IMR-90 (cell line): ENCODE results near the gene MMD2. TPM values are rescaled to one million over a fixed set of nuclear protein-coding genes. Genes with fewer than 3 reads are reported as not detected.

Experiments
- ATAC-seq: fragments of 200-7000 bp; cut with Tn5 transposase; 2 replicates; pipeline ENCODE4 v1.9.1; 2020; ENCODE audit warnings: low read depth, mild to moderate bottlenecking, moderate library complexity
- BruUV-seq: library from RNA; stranded (reverse); fragments of 400-500 nt; replicated peaks from 2 replicates; lab custom pipeline; 2021; lab: Mats Ljungman, UMichigan
- CTCF ChIA-PET: fragments of 300-600 bp; formaldehyde crosslinking; extraction: SDS; loops from one replicate; lab custom pipeline; 2021; ENCODE audit warnings: antibody characterized with exemption; lab: Yijun Ruan, JAX
- POLR2A ChIA-PET: fragments of 300-600 bp; sonication (Branson Sonifier 250); formaldehyde crosslinking; loops from one replicate; lab custom pipeline; 2022; ENCODE audit warnings: antibody characterized with exemption; ENCODE audit not compliant: unreplicated experiment; lab: Charles Lee
- DNase-seq: peaks from one replicate; pipeline ENCODE4 v3.0.0; 2013
- H2AFZ ChIP-seq: replicated peaks from 2 replicates; pipeline ENCODE3; 2013; ENCODE audit warnings: low read length, mild to moderate bottlenecking; ENCODE audit not compliant: poor library complexity
- H2AK5ac ChIP-seq: 2 replicates; pipeline ENCODE4 v1.6.1; 2013; ENCODE audit warnings: low read depth, low read length, inconsistent platforms
- H2AK9ac ChIP-seq: replicated peaks from 2 replicates; pipeline ENCODE3; 2013; ENCODE audit warnings: mild to moderate bottlenecking, low read depth, low read length, moderate library complexity; ENCODE audit not compliant: poor library complexity
- H2BK120ac ChIP-seq: 2 replicates; pipeline ENCODE4 v1.6.1; 2013; ENCODE audit warnings: low read depth, low read length, inconsistent platforms
- H2BK15ac ChIP-seq: 3 replicates; pipeline ENCODE4 v1.6.1; 2013; ENCODE audit warnings: low read depth, low read length, inconsistent platforms
- H2BK20ac ChIP-seq: 2 replicates; pipeline ENCODE4 v1.6.1; 2013; ENCODE audit warnings: low read depth, mild to moderate bottlenecking, inconsistent platforms, low read length, moderate library complexity
- H2BK5ac ChIP-seq: 2 replicates; pipeline ENCODE4 v1.6.1; 2013; ENCODE audit warnings: mild to moderate bottlenecking, low read depth, low read length, inconsistent platforms; ENCODE audit not compliant: poor library complexity, severe bottlenecking
- H3K14ac ChIP-seq: replicated peaks from 2 replicates; pipeline ENCODE4 v1.6.1; 2013; ENCODE audit warnings: low read depth, low read length, inconsistent platforms
- H3K18ac ChIP-seq: 2 replicates; pipeline ENCODE4 v1.6.1; 2013; ENCODE audit warnings: low read depth, low read length, control low read depth
- H3K23ac ChIP-seq: 2 replicates; pipeline ENCODE4 v1.6.1; 2013; ENCODE audit warnings: low read depth, low read length, inconsistent platforms
- H3K27ac ChIP-seq: 2 replicates; pipeline ENCODE4 v1.5.1; 2013; ENCODE audit warnings: mild to moderate bottlenecking, control low read depth, low read length; ENCODE audit not compliant: insufficient read depth
- H3K27me3 ChIP-seq: 2 replicates; pipeline ENCODE4 v1.6.1; 2013; ENCODE audit warnings: low read length; ENCODE audit not compliant: control insufficient read depth, insufficient read depth
- H3K36me3 ChIP-seq: 2 replicates; pipeline ENCODE4 v1.6.1; 2013; ENCODE audit warnings: low read length, mixed read lengths; ENCODE audit not compliant: control insufficient read depth, insufficient read depth
- H3K4ac ChIP-seq: 2 replicates; pipeline ENCODE4 v1.6.1; 2013; ENCODE audit warnings: low read depth, low read length, inconsistent platforms
- H3K4me1 ChIP-seq: 2 replicates; pipeline ENCODE4 v1.6.1; 2013; ENCODE audit warnings: low read length, mixed read lengths; ENCODE audit not compliant: control insufficient read depth, insufficient read depth
- H3K4me2 ChIP-seq: 2 replicates; pipeline ENCODE4 v1.6.1; 2013; ENCODE audit warnings: low read depth, mild to moderate bottlenecking, control low read depth, low read length, moderate library complexity
- H3K4me3 ChIP-seq: 2 replicates; pipeline ENCODE4 v1.5.1; 2013; ENCODE audit warnings: low read depth, mild to moderate bottlenecking, control low read depth, low read length, moderate library complexity; ENCODE audit not compliant: insufficient read depth
- H3K56ac ChIP-seq: 2 replicates; pipeline ENCODE4 v1.6.1; 2013; ENCODE audit warnings: low read length, inconsistent platforms; ENCODE audit not compliant: insufficient read depth; ENCODE audit errors: extremely low read depth
- H3K79me1 ChIP-seq, 2 experiments: 2 replicates each; pipeline ENCODE4 v1.6.1; 2013; ENCODE audit warnings: low read length in 2 of 2, inconsistent platforms in 1 of 2, low read depth in 1 of 2
- H3K9ac ChIP-seq: 2 replicates; pipeline ENCODE4 v1.6.1; 2013; ENCODE audit warnings: low read depth, low read length, control low read depth
- H3K9me1 ChIP-seq: 2 replicates; pipeline ENCODE4 v1.6.1; 2013; ENCODE audit warnings: low read length, inconsistent platforms; ENCODE audit not compliant: insufficient read depth
- H3K9me3 ChIP-seq: 2 replicates; pipeline ENCODE4 v1.6.1; 2013; ENCODE audit warnings: low read length; ENCODE audit not compliant: control insufficient read depth, insufficient read depth
- H4K20me1 ChIP-seq: 2 replicates; pipeline ENCODE4 v1.6.1; 2013; ENCODE audit warnings: low read length, inconsistent platforms; ENCODE audit not compliant: insufficient read depth
- H4K5ac ChIP-seq: 2 replicates; pipeline ENCODE4 v1.6.1; 2013; ENCODE audit warnings: mild to moderate bottlenecking, low read depth, low read length, control low read depth
- H4K8ac ChIP-seq, 2 experiments: 2 replicates each; pipeline ENCODE4 v1.6.1; 2013; ENCODE audit warnings: low read depth in 2 of 2, low read length in 2 of 2, control low read depth in 1 of 2, inconsistent platforms in 1 of 2
- H4K91ac ChIP-seq: 2 replicates; pipeline ENCODE4 v1.6.1; 2013; ENCODE audit warnings: low read depth, low read length, inconsistent platforms; ENCODE audit not compliant: insufficient read depth
- BHLHE40 ChIP-seq: fragments of 150-350 bp; IDR thresholded peaks from 2 replicates; pipeline ENCODE4 v1.6.1; 2016; ENCODE audit warnings: mild to moderate bottlenecking, low read depth, low read length
- CEBPB ChIP-seq: IDR thresholded peaks from 2 replicates; pipeline ENCODE4 v1.6.1; 2012; ENCODE audit warnings: low read depth, low read length, improper control_type of control experiment
- CHD1 ChIP-seq: IDR thresholded peaks from 2 replicates; pipeline ENCODE4 v1.6.1; 2012; ENCODE audit warnings: low read depth, low read length, improper control_type of control experiment
- ELK1 ChIP-seq: fragments of 150-350 bp; IDR thresholded peaks from 2 replicates; pipeline ENCODE4 v1.6.1; 2016; ENCODE audit warnings: low read depth, mild to moderate bottlenecking, low read length, moderate library complexity, borderline replicate concordance
- FOS ChIP-seq: fragments of 150-350 bp; IDR thresholded peaks from 2 replicates; pipeline ENCODE4 v1.6.1; 2016; ENCODE audit warnings: low read depth, low read length
- MAZ ChIP-seq: IDR thresholded peaks from 2 replicates; pipeline ENCODE4 v1.6.1; 2012; ENCODE audit warnings: low read depth, mild to moderate bottlenecking, low read length, improper control_type of control experiment, moderate library complexity, borderline replicate concordance
- MXI1 ChIP-seq: IDR thresholded peaks from 2 replicates; pipeline ENCODE4 v1.6.1; 2012; ENCODE audit warnings: low read depth, mild to moderate bottlenecking, low read length, moderate library complexity, borderline replicate concordance
- NFE2L2 ChIP-seq: fragments of 150-350 bp; IDR thresholded peaks from 2 replicates; pipeline ENCODE4 v1.6.1; 2016; ENCODE audit warnings: low read depth, mild to moderate bottlenecking, low read length
- RAD21 ChIP-seq: IDR thresholded peaks from 2 replicates; pipeline ENCODE4 v1.6.1; 2012; ENCODE audit warnings: low read length, improper control_type of control experiment
- RFX5 ChIP-seq: IDR thresholded peaks from 2 replicates; pipeline ENCODE4 v1.8.0; 2012; ENCODE audit warnings: low read depth, mild to moderate bottlenecking, low read length, moderate library complexity
- USF2 ChIP-seq: fragments of 150-350 bp; IDR thresholded peaks from 2 replicates; pipeline ENCODE4 v1.6.1; 2017; ENCODE audit warnings: mild to moderate bottlenecking, antibody characterized with exemption, low read length, low read depth
- WGBS, 2 experiments: methylation state at CpG; one replicate each; pipeline versions ENCODE4 v1.1.5 to v1.1.7; 2013; ENCODE audit warnings: missing lambda C conversion rate in 2 of 2; ENCODE audit not compliant: insufficient read length in 1 of 2; ENCODE audit errors: extremely low coverage in 2 of 2; 5-methylcytosine and 5-hydroxymethylcytosine counted together
- dilution Hi-C: fragments of 300-500 bp; cut with HindIII; formaldehyde crosslinking; loops from one replicate; pipeline ENCODE4 v1.14.3; 2018; ENCODE audit warnings: low sequenced_read_pairs; ENCODE audit not compliant: unreplicated experiment
- in situ Hi-C: fragments of 300-500 bp; cut with MboI; formaldehyde crosslinking; loops from 3 replicates; pipeline ENCODE4 v1.14.3; 2019; ENCODE audit warnings: low sequenced_read_pairs, inconsistent platforms, mixed read lengths
- intact Hi-C: fragments of 100-400 bp; cut with micrococcal nuclease; formaldehyde crosslinking; loops from 2 replicates; pipeline ENCODE4 v1.10.0; 2022
- polyA plus RNA-seq, 3 experiments: library from polyadenylated mRNA; depleted of rRNA; stranded (reverse); fragments of >200 nt; gene quantifications; 2 replicates each; pipeline ENCODE4 v1.2.3, GENCODE V29; 2012; ENCODE audit warnings: low replicate concordance in 1 of 3
- total RNA-seq: library from RNA; depleted of rRNA; stranded (reverse); fragments of >200 nt; gene quantifications from 2 replicates; pipeline ENCODE4 v1.2.3, GENCODE V29; 2012

Gene MMD2
- total and polyA plus RNA-seq, 2 of the 4 experiments (the other 2 are of a cell fraction): not detected

- Histone ChIP-seq H3K9me1 (no peaks in the 10 kb centered on the region), H4K5ac (no peak overlapping the region), H2BK15ac (no peak overlapping the region), H4K91ac (no peak overlapping the region), H3K9ac (no peak overlapping the region), H3K4me3 (no peak overlapping the region), H3K27me3 (no peaks in the 10 kb centered on the region; the same call in 1 of the 2 replicates), H3K14ac (no peak overlapping the region), H3K56ac (no peak overlapping the region), H3K4me1 (no peaks in the 10 kb centered on the region), H2BK20ac (no peak overlapping the region), H2AK9ac (no peak overlapping the region), H3K79me1 (no peaks in the 10 kb centered on the region), H2BK5ac (no peak overlapping the region), H3K9me3 (no peaks in the 10 kb centered on the region; the same call in 1 of the 2 replicates), H3K36me3 (no peaks in the 10 kb centered on the region), H3K18ac (no peak overlapping the region), H3K23ac (no peak overlapping the region), H4K20me1 (no peaks in the 10 kb centered on the region), H2AFZ (no peak overlapping the region), H2AK5ac (no peak overlapping the region), H3K4me2 (no peak overlapping the region), H3K4ac (no peak overlapping the region), H3K27ac (no peak overlapping the region), H4K8ac (no peak overlapping the region), H2BK120ac (no peak overlapping the region)
- dilution Hi-C loops (no loop called here), in situ Hi-C loops (no loop called here), intact Hi-C loops (no loop called here)
- TF ChIP-seq FOS (no peak), RAD21 (no peak), CHD1 (no peak), RFX5 (no peak), MXI1 (no peak), NFE2L2 (no peak), USF2 (no peak), CEBPB (no peak), BHLHE40 (no peak), MAZ (no peak), ELK1 (no peak)
- no peak for ATAC-seq
- BruUV-seq: no TSS peak
- no CpG with 5 or more reads among the region's 1 CpG for WGBS, 2 experiments
- DNase-seq: no peak
- ChIA-PET POLR2A (no interaction called here), CTCF (no interaction called here)
Measured at GRCh38 chr7:4905171-4905570, 53.8 kb downstream of the MMD2 start.
